Activated CD4-positive, alpha-beta T cell treated with anti-CD3 and anti-CD28 coated beads, Interleukin-2, amount 10 ng/mL, durations not matched to agents 24 days and 14 days (primary cell): ENCODE data around the gene LRWD1. TPM values are rescaled to one million over a fixed set of nuclear protein-coding genes. Genes with fewer than 3 reads are reported as not detected.
"Not testable (repeated sequence)": the region's sequence is repeated elsewhere in the genome, so short reads cannot be mapped to it uniquely, and the experiment has no call there.

Experiments
- DNase-seq: peaks from one replicate; pipeline ENCODE4 v3.0.0; 2022
- H3K27ac Mint-ChIP-seq: one replicate; pipeline ENCODE4 v1.8.0; 2022; ENCODE audit warnings: mild to moderate bottlenecking, mixed read lengths
- H3K27me3 Mint-ChIP-seq: one replicate; pipeline ENCODE4 v1.8.0; 2022; ENCODE audit warnings: mixed read lengths
- H3K36me3 Mint-ChIP-seq: one replicate; pipeline ENCODE4 v1.8.0; 2022; ENCODE audit warnings: low read depth, mild to moderate bottlenecking, mixed read lengths
- H3K4me1 Mint-ChIP-seq: one replicate; pipeline ENCODE4 v1.8.0; 2021; ENCODE audit warnings: mixed read lengths
- H3K4me3 Mint-ChIP-seq: one replicate; pipeline ENCODE4 v1.8.0; 2022; ENCODE audit warnings: mild to moderate bottlenecking, moderate library complexity, mixed read lengths
- H3K9me3 Mint-ChIP-seq: one replicate; pipeline ENCODE4 v1.8.0; 2021; ENCODE audit warnings: mixed read lengths
- intact Hi-C: fragments of 100-400 bp; cut with micrococcal nuclease; formaldehyde crosslinking; loops from one replicate; pipeline ENCODE4 v1.15.1; 2023
- total RNA-seq: library from RNA; stranded (reverse); gene quantifications from 2 replicates; pipeline ENCODE4 v1.2.3, GENCODE V29; 2022

LRWD1 gene
- total RNA-seq, 1 donor from 2014 or later = 32.4 TPM

- DNase-seq, intact Hi-C loops, H3K27me3 Mint-ChIP-seq, H3K36me3 Mint-ChIP-seq, H3K27ac Mint-ChIP-seq, H3K4me3 Mint-ChIP-seq, H3K4me1 Mint-ChIP-seq, H3K9me3 Mint-ChIP-seq: not testable (repeated sequence)
These were observed 47.2 kb downstream of the LRWD1 start for GRCh38 chr7:102511860-102512522.

GRCh38 chr7:102512642-102513221 is 47.9 kb downstream of the LRWD1 start:
- H3K4me3 Mint-ChIP-seq = peak overlapping the region; percentile 7
- intact Hi-C loops, H3K36me3 Mint-ChIP-seq: not testable (repeated sequence)

GRCh38 chr7:102514881-102515721 is 50.3 kb downstream of the LRWD1 start:
- H3K9me3 Mint-ChIP-seq, H3K27ac Mint-ChIP-seq, H3K4me3 Mint-ChIP-seq, H3K36me3 Mint-ChIP-seq, intact Hi-C loops, H3K27me3 Mint-ChIP-seq, H3K4me1 Mint-ChIP-seq: not testable (repeated sequence)
- peak; percentile 54 for DNase-seq

More at GRCh38 chr7:102512642-102513221, 47.9 kb downstream of the LRWD1 start:
- peak; percentile 56 for DNase-seq
- H3K27me3 Mint-ChIP-seq, H3K9me3 Mint-ChIP-seq, H3K4me1 Mint-ChIP-seq, H3K27ac Mint-ChIP-seq: not testable (repeated sequence)

- H3K4me1 Mint-ChIP-seq, H3K27ac Mint-ChIP-seq, H3K36me3 Mint-ChIP-seq, H3K9me3 Mint-ChIP-seq, DNase-seq, H3K27me3 Mint-ChIP-seq, intact Hi-C loops, H3K4me3 Mint-ChIP-seq: not testable (repeated sequence)
These were observed 51.1 kb downstream of the LRWD1 start for GRCh38 chr7:102515889-102516288.

- H3K27ac Mint-ChIP-seq, H3K27me3 Mint-ChIP-seq, H3K36me3 Mint-ChIP-seq, DNase-seq, H3K9me3 Mint-ChIP-seq, H3K4me3 Mint-ChIP-seq, H3K4me1 Mint-ChIP-seq, intact Hi-C loops: not testable (repeated sequence)
These were observed 52.2 kb downstream of the LRWD1 start for GRCh38 chr7:102516951-102517350.

- H3K4me1 Mint-ChIP-seq, H3K27ac Mint-ChIP-seq, H3K9me3 Mint-ChIP-seq, intact Hi-C loops, H3K27me3 Mint-ChIP-seq, H3K36me3 Mint-ChIP-seq: not testable (repeated sequence)
- H3K4me3 Mint-ChIP-seq = peak within 1 kb of the TSS; percentile 53
- DNase-seq = peak; percentile 57
These were observed 52.9 kb downstream of the LRWD1 start, which contains the start of gene RASA4B for GRCh38 chr7:102517550-102518147. Gene RASA4B, minus strand, starts transcription at chr7:102517777. Its CDS starts 67 bp downstream, at chr7:102517710.

- H3K9me3 Mint-ChIP-seq, H3K27me3 Mint-ChIP-seq, H3K4me1 Mint-ChIP-seq, H3K36me3 Mint-ChIP-seq, intact Hi-C loops, H3K4me3 Mint-ChIP-seq, H3K27ac Mint-ChIP-seq: not testable (repeated sequence)
- peak; percentile 6 for DNase-seq
These were observed 56.0 kb downstream of the LRWD1 start for GRCh38 chr7:102520797-102521196.

Other genes starting within 250 kb of the LRWD1 start
- gene SH2B2, start 178.1 kb upstream of the LRWD1 start, total RNA-seq = 2.9 and 3.1 TPM in 2 replicates
- not detected in 2 replicates for gene SPDYE6, start 108.5 kb upstream of the LRWD1 start, total RNA-seq
- 26.4 and 31.7 TPM in 2 replicates for gene PRKRIP1, start 68.6 kb upstream of the LRWD1 start, total RNA-seq
- 45.8 and 49.8 TPM in 2 replicates for gene ORAI2, start 31.4 kb upstream of the LRWD1 start, total RNA-seq
- gene ALKBH4, start 121 bp upstream of the LRWD1 start, total RNA-seq = 9.9 and 10.9 TPM in 2 replicates
- gene POLR2J, start 13.9 kb downstream of the LRWD1 start, total RNA-seq = 46.8 and 50.8 TPM in 2 replicates
- gene RASA4B, start 52.8 kb downstream of the LRWD1 start, total RNA-seq = 27.1 and 28.6 TPM in 2 replicates
- 14.1 and 19.2 TPM in 2 replicates for gene UPK3BL2, start 78.7 kb downstream of the LRWD1 start, total RNA-seq
- 0.19 TPM in 1 of 2 replicates, not detected in the other for gene SPDYE2, start 86.2 kb downstream of the LRWD1 start, total RNA-seq
- gene POLR2J3, start 107.6 kb downstream of the LRWD1 start, total RNA-seq = 49.3 and 50.9 TPM in 2 replicates
- gene RASA4, start 151.8 kb downstream of the LRWD1 start, total RNA-seq = 52.8 and 54.1 TPM in 2 replicates
- 14.4 and 23.0 TPM in 2 replicates for gene UPK3BL1, start 177.8 kb downstream of the LRWD1 start, total RNA-seq
- not detected in 2 replicates for gene SPDYE2B, start 185.3 kb downstream of the LRWD1 start, total RNA-seq
- gene POLR2J2, start 206.7 kb downstream of the LRWD1 start, total RNA-seq = 17.8 and 20.2 TPM in 2 replicates